SK-N-SH (cell line): Measurements from ENCODE around the gene PEX10. TPM values are rescaled to one million over a fixed set of nuclear protein-coding genes. Genes with fewer than 3 reads are reported as not detected.
"Not testable (repeated sequence)": the region's sequence is repeated elsewhere in the genome, so short reads cannot be mapped to it uniquely, and the experiment has no call there.

Source experiments
- CTCF ChIA-PET: fragments of 300-600, 350-600 bp; formaldehyde crosslinking; extraction: SDS; loops from one replicate; lab custom pipeline; 2021; lab: Yijun Ruan, JAX
- POLR2A ChIA-PET: fragments of 350-600 bp; sonication (Branson Sonifier 250); formaldehyde crosslinking; extraction: SDS; loops from one replicate; lab custom pipeline; 2020; ENCODE audit warnings: antibody characterized with exemption, inconsistent platforms; lab: Yijun Ruan, JAX
- DNase-seq: peaks from one replicate; pipeline ENCODE4 v3.0.0; 2012
- H2AFZ ChIP-seq: fragments of 200-600 bp; sonication (generic); 2 replicates; pipeline ENCODE4 v1.8.1; 2016; ENCODE audit warnings: antibody characterized with exemption, mild to moderate bottlenecking, low read depth
- H3F3A ChIP-seq: fragments of 200-600 bp; sonication (generic); replicated peaks from 2 replicates; pipeline ENCODE3; 2016; ENCODE audit warnings: antibody characterized with exemption, mild to moderate bottlenecking; ENCODE audit not compliant: insufficient read depth
- H3K27ac ChIP-seq, 2 experiments: fragments of 200-500 bp in 1 of 2; fragments of 200-600 bp in 1 of 2; sonication (Bioruptor generic) in 1 of 2; sonication (generic), shearing (Covaris generic) in 1 of 2; 2 replicates each; pipeline versions ENCODE4 v1.5.1 to v1.6.1; 2014 to 2016; ENCODE audit warnings: low read depth in 2 of 2, inconsistent platforms in 1 of 2, low read length in 1 of 2, mild to moderate bottlenecking in 1 of 2, mixed read lengths in 1 of 2
- H3K27me3 ChIP-seq: fragments of 200-600 bp; sonication (generic), shearing (Covaris generic); 2 replicates; pipeline ENCODE4 v1.6.1; 2016; ENCODE audit warnings: mixed run types; ENCODE audit not compliant: insufficient read depth
- H3K36me3 ChIP-seq, 2 experiments: fragments of 200-500 bp in 1 of 2; fragments of 200-600 bp in 1 of 2; sonication (Bioruptor generic) in 1 of 2; sonication (generic) in 1 of 2; replicated peaks in 1 of 2; 2 replicates each; pipeline versions ENCODE3 to v1.5.1; 2014 to 2016; ENCODE audit warnings: low read length in 1 of 2, mild to moderate bottlenecking in 1 of 2; ENCODE audit not compliant: insufficient read depth in 2 of 2, control insufficient read depth in 1 of 2
- H3K4me1 ChIP-seq, 2 experiments: fragments of 200-500 bp in 1 of 2; fragments of 200-600 bp in 1 of 2; sonication (Bioruptor generic) in 1 of 2; sonication (generic), shearing (Covaris generic) in 1 of 2; 2 replicates each; pipeline versions ENCODE4 v1.5.1 to v1.6.1; 2014 to 2016; ENCODE audit warnings: low read depth in 1 of 2, low read length in 1 of 2, mixed run types in 1 of 2; ENCODE audit not compliant: insufficient read depth in 2 of 2, control insufficient read depth in 1 of 2
- H3K4me2 ChIP-seq: fragments of 200-600 bp; sonication (generic), shearing (Covaris generic); 2 replicates; pipeline ENCODE4 v1.6.1; 2017; ENCODE audit warnings: mixed run types
- H3K4me3 ChIP-seq, 2 experiments: fragments of 200-500 bp in 1 of 2; fragments of 200-600 bp in 1 of 2; sonication (Bioruptor generic) in 1 of 2; sonication (generic), shearing (Covaris generic) in 1 of 2; 2 replicates each; pipeline versions ENCODE4 v1.5.1 to v1.8.1; 2014 to 2016; ENCODE audit warnings: low read depth in 2 of 2, inconsistent platforms in 1 of 2, low read length in 1 of 2, mild to moderate bottlenecking in 1 of 2, mixed read lengths in 1 of 2, moderate library complexity in 1 of 2
- H3K79me2 ChIP-seq: fragments of 200-600 bp; sonication (generic); 2 replicates; pipeline ENCODE4 v1.8.1; 2017; ENCODE audit warnings: mild to moderate bottlenecking; ENCODE audit not compliant: insufficient read depth
- H3K9ac ChIP-seq: fragments of 200-600 bp; sonication (generic); 2 replicates; pipeline ENCODE4 v1.6.1; 2017; ENCODE audit warnings: mixed run types
- H3K9me2 ChIP-seq: fragments of 200-600 bp; sonication (generic); 2 replicates; pipeline ENCODE4 v1.6.1; 2017; ENCODE audit warnings: mixed run types
- H3K9me3 ChIP-seq: fragments of 200-600 bp; sonication (generic); 2 replicates; pipeline ENCODE4 v1.6.1; 2017; ENCODE audit warnings: mixed run types, mild to moderate bottlenecking, moderate library complexity
- H4K20me1 ChIP-seq: fragments of 200-600 bp; sonication (generic); 2 replicates; pipeline ENCODE4 v1.6.1; 2017; ENCODE audit warnings: mild to moderate bottlenecking, mixed run types; ENCODE audit not compliant: insufficient read depth
- CHD2 ChIP-seq: fragments of 150-350 bp; IDR thresholded peaks from 2 replicates; pipeline ENCODE4 v1.6.1; 2018; ENCODE audit warnings: low read length; ENCODE audit not compliant: partially characterized antibody
- CTCF ChIP-seq: fragments of 200-600 bp; sonication (generic); IDR thresholded peaks from 2 replicates; pipeline ENCODE4 v1.6.1; 2017; ENCODE audit warnings: antibody characterized with exemption, mild to moderate bottlenecking, moderate library complexity
- ELF1 ChIP-seq: IDR thresholded peaks from 2 replicates; pipeline ENCODE4 v1.4.0; 2012
- EP300 ChIP-seq, 2 experiments: IDR thresholded peaks; 2 replicates each; pipeline versions ENCODE4 v1.4.0 to v1.6.1; 2012; ENCODE audit warnings: borderline replicate concordance in 1 of 2, low read depth in 1 of 2, low read length in 1 of 2
- FOSL2 ChIP-seq: IDR thresholded peaks from 2 replicates; pipeline ENCODE4 v1.4.0; 2012; ENCODE audit warnings: low read depth, mild to moderate bottlenecking, moderate library complexity, borderline replicate concordance
- FOXM1 ChIP-seq: IDR thresholded peaks from 2 replicates; pipeline ENCODE4 v1.4.0; 2012; ENCODE audit warnings: low read depth, mild to moderate bottlenecking
- GATA2 ChIP-seq: sonication (generic); formaldehyde crosslinking; IDR thresholded peaks from 2 replicates; pipeline ENCODE4 v1.5.0; 2020; ENCODE audit warnings: mild to moderate bottlenecking, missing genetic modification reagents
- JUND ChIP-seq: IDR thresholded peaks from 2 replicates; pipeline ENCODE4 v1.4.0; 2012
- MAX ChIP-seq: IDR thresholded peaks from 2 replicates; pipeline ENCODE4 v1.4.0; 2012; ENCODE audit warnings: low read depth
- MXI1 ChIP-seq: IDR thresholded peaks from 2 replicates; pipeline ENCODE4 v1.6.1; 2012; ENCODE audit warnings: mild to moderate bottlenecking, low read depth, low read length, improper control_type of control experiment
- NRF1 ChIP-seq: IDR thresholded peaks from 2 replicates; pipeline ENCODE4 v1.6.1; 2012; ENCODE audit warnings: low read depth, mild to moderate bottlenecking, low read length
- PBX3 ChIP-seq: IDR thresholded peaks from 2 replicates; pipeline ENCODE4; 2012
- POLR2AphosphoS5 ChIP-seq: IDR thresholded peaks from 2 replicates; pipeline ENCODE4 v1.6.1; 2012; ENCODE audit warnings: low read depth, low read length
- RCOR1 ChIP-seq: fragments of 150-350 bp; IDR thresholded peaks from 2 replicates; pipeline ENCODE4 v1.6.1; 2017; ENCODE audit warnings: antibody characterized with exemption, low read length
- RXRA ChIP-seq: IDR thresholded peaks from 2 replicates; pipeline ENCODE4 v1.4.0; 2012; ENCODE audit warnings: low read depth, mild to moderate bottlenecking, borderline replicate concordance
- SMC3 ChIP-seq: IDR thresholded peaks from 2 replicates; pipeline ENCODE4 v1.6.1; 2012; ENCODE audit warnings: low read depth, low read length, improper control_type of control experiment
- TAF1 ChIP-seq: IDR thresholded peaks from 2 replicates; pipeline ENCODE4 v1.6.1; 2012; ENCODE audit warnings: low read depth, mild to moderate bottlenecking, low read length, moderate library complexity, borderline replicate concordance
- TCF12 ChIP-seq: IDR thresholded peaks from 2 replicates; pipeline ENCODE4 v1.4.0; 2012
- YY1 ChIP-seq: IDR thresholded peaks from 2 replicates; pipeline ENCODE4 v1.4.0; 2012; ENCODE audit warnings: low read depth, mild to moderate bottlenecking
- WGBS: methylation state at CpG from one replicate; pipeline ENCODE4 v1.1.6; 2017; ENCODE audit warnings: low lambda C conversion rate; 5-methylcytosine and 5-hydroxymethylcytosine counted together
- polyA plus RNA-seq, 3 experiments: library from polyadenylated mRNA; depleted of rRNA; stranded (reverse); fragments of >200 nt; gene quantifications; 2 replicates each; pipeline ENCODE4 v1.2.3, GENCODE V29; 2012

The PEX10 gene
- polyA plus RNA-seq, 1 of the 3 experiments (the other 2 are of a cell fraction), result 28.6 TPM

GRCh38 chr1:2442661-2443060 is 30.3 kb upstream of the PEX10 start:
- H3K4me2 ChIP-seq, result no peak overlapping the region
- H3F3A ChIP-seq, result no peaks in the 10 kb centered on the region
- TF ChIP-seq GATA2 (CRISPR knock-in tag) (no peak), MAX (no peak), CTCF (no peak), ELF1 (no peak), RXRA (no peak), RCOR1 (no peak), JUND (no peak), CHD2 (no peak), TCF12 (no peak), PBX3 (no peak), EP300 (IDR thresholded peaks at IDR 0.05; ENCODE audit: borderline replicate concordance in 1 of 2, low read depth in 1 of 2, low read length in 1 of 2) (no peak), POLR2AphosphoS5 (no peak)
- H3K27ac ChIP-seq, result no peak overlapping the region
- POLR2A ChIA-PET, result interaction anchor here (1.0 kb wide), 1 partner anchor 10 kb away, joined by 3 read pairs; no protein-coding TSS in a partner anchor
- no peaks in the 10 kb centered on the region for H3K9me3 ChIP-seq
- DNase-seq, result no peak
- no peak overlapping the region for H2AFZ ChIP-seq
- no peaks in the 10 kb centered on the region for H3K79me2 ChIP-seq
- 68% methylated on average over 3 of the region's 6 CpGs for WGBS
- no peak overlapping the region for H3K9ac ChIP-seq
- no peaks in the 10 kb centered on the region for H3K36me3 ChIP-seq
- H3K4me1 ChIP-seq, result no peaks in the 10 kb centered on the region
- CTCF ChIA-PET, result interaction anchor here (0.7 to 1.8 kb wide), 8 partner anchors 10 to 145 kb away, joined by 3 to 7 read pairs (median 3); no protein-coding TSS in a partner anchor
- peaks cover 9% of the 10 kb centered on the region; the same call in 1 of the 2 replicates for H3K27me3 ChIP-seq
- no peak overlapping the region for H3K4me3 ChIP-seq
- no peaks in the 10 kb centered on the region for H3K9me2 ChIP-seq
- no peaks in the 10 kb centered on the region for H4K20me1 ChIP-seq

GRCh38 chr1:2441746-2442145 is 29.4 kb upstream of the PEX10 start:
- Histone ChIP-seq H3K36me3 (no peaks in the 10 kb centered on the region), H3K4me3 (no peak overlapping the region), H3K4me2 (no peak overlapping the region), H3K9me3 (no peaks in the 10 kb centered on the region), H2AFZ (no peak overlapping the region), H3K4me1 (no peaks in the 10 kb centered on the region), H3K9ac (no peak overlapping the region), H3K9me2 (no peaks in the 10 kb centered on the region), H3K79me2 (no peaks in the 10 kb centered on the region), H3K27ac (no peak overlapping the region), H3F3A (no peaks in the 10 kb centered on the region), H3K27me3 (peaks cover 9% of the 10 kb centered on the region; the same call in 1 of the 2 replicates), H4K20me1 (no peaks in the 10 kb centered on the region)
- ChIA-PET CTCF (interaction anchor here (1.1 to 2.6 kb wide), 6 partner anchors 10 to 106 kb away, joined by 3 to 13 read pairs (median 4); no protein-coding TSS in a partner anchor), POLR2A (interaction anchor here (1.0 kb wide), 1 partner anchor 11 kb away, joined by 3 read pairs; no protein-coding TSS in a partner anchor)
- no peak for DNase-seq
- WGBS, result 27% methylated on average over 6 of the region's 13 CpGs
- TF ChIP-seq NRF1 (no peak), ELF1 (no peak), SMC3 (no peak), FOXM1 (no peak), TAF1 (no peak), MAX (no peak), POLR2AphosphoS5 (no peak), YY1 (no peak), FOSL2 (no peak), RXRA (no peak), MXI1 (no peak)

GRCh38 chr1:2440346-2440745 is 28.0 kb upstream of the PEX10 start:
- H3K27ac ChIP-seq, H3K4me2 ChIP-seq, POLR2A ChIA-PET, H3K4me1 ChIP-seq, H3K4me3 ChIP-seq, H3K27me3 ChIP-seq, H3K9me2 ChIP-seq, DNase-seq, H3K9me3 ChIP-seq, H3K79me2 ChIP-seq, H3F3A ChIP-seq, H3K36me3 ChIP-seq, H2AFZ ChIP-seq, H3K9ac ChIP-seq, H4K20me1 ChIP-seq: not testable (repeated sequence)
- CTCF ChIA-PET, result interaction anchor here (2.1 to 2.6 kb wide), 2 partner anchors 9 to 20 kb away, joined by 6 to 13 read pairs; no protein-coding TSS in a partner anchor
- 85% methylated on average over 19 of the region's 23 CpGs for WGBS
